HK-2 (cell line): ENCODE measurements around the gene HPGDS.
"Not testable (repeated sequence)": the region's sequence is repeated elsewhere in the genome, so short reads cannot be mapped to it uniquely, and the experiment has no call there.

Source experiments
- DNase-seq: peaks from one replicate; pipeline ENCODE4 v3.0.0-alpha.2; 2018; ENCODE audit not compliant: unreplicated experiment

Gene HPGDS

DNA sequence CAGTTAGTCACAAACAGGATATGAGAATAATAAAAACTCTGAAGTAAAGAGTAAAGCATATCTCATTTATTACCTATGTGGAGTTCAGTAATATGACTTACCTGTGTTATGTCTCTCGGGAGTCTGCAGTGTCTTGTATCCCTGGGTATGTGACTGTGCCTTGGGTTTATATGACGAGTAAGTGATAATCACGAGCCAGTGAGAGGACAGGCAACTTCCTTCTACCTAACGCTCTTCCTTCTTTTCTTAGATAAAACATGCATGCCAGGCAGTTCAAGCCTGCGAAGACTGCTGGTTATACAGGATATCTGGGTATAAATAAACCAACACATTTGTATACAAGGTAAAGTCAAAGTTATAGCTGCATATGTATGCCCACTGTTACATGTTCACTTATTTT, at the start of gene HPGDS:
Gene HPGDS, minus strand, starts transcription at position 143 of the 400 bp plus-strand sequence. CDS start 8,207 bp downstream, outside the sequence.
- no peak for DNase-seq

DNA sequence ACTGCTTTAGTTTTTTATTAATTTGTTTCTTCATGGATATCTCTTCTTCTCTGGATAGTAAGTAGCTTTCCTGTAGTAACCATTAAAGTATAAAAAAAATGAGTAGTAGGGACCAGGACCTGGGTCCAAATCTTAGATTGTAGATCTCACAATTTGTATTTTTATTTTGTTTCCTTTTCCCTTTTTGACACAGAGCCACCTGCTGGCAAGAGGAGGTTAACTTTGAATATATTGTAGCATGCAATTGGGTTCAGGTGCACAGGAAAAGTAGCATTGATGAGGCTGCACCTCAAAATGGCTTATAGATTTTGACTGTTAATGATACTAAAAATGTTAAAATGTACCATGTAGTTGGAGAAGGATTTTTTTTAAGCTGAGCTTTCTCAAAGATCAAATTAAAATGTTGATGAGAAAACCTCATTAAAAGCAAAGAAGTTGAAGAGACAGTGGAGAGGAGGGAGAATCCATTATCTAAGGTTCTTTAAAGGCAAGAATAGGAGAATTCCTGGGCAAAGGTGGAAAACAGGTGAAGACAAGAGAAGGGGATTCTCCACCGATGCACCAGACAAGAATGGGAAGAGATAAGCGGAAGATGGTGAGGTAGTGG, 48.3 kb upstream of the HPGDS start:
- DNase-seq: no peak

DNA sequence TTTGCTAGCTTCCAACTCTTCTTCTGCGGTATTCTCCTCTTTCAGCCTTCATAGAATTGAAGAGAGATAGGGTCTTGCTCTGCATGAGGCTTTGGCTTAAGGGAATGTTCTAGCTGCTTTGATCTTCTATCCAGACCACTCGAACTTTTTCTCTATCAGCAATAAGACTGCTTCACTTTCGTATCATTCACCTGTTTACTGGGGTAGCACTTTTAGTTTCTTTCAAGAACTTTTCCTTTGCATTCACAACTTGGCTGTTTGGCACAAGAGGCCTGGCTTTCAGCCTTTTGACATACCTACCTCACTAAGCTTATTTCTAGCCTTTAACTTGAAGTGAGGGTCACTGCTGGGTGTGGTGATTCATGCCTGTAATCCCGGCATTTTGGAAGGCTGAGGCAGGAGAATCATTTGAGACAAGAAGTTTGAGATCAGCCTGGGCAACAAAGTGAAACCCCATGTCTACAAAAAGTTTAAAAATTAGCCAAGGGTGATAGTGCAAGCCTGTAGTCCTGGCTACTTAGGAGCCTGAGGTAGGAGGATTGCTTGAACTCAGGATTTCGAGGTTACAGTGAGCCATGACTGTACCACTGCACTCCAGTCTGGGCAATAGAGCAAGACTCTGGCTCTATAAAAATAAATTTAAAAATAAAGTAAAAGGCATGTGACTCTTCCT, 47.1 kb upstream of the HPGDS start:
- no peak for DNase-seq

DNA sequence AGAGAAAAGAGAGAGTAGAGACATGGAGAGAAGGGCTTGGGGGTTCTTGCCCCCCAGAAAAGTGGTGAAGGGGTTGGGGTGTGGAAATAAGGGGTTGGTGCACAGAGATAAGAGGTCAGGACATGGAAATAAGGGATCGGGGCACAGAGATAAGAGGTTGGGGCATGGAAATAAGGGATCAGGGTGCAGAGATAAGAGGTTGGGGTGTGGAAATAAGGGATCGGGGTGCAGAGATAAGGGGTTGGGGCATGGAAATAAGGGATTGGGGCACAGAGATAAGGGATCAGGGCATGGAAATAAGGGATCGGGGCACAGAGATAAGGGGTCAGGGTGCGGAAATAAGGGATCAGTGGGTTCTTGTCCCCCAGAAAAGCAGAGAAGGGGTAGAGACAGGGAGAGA, 45.3 kb upstream of the HPGDS start:
- DNase-seq: not testable (repeated sequence)

DNA sequence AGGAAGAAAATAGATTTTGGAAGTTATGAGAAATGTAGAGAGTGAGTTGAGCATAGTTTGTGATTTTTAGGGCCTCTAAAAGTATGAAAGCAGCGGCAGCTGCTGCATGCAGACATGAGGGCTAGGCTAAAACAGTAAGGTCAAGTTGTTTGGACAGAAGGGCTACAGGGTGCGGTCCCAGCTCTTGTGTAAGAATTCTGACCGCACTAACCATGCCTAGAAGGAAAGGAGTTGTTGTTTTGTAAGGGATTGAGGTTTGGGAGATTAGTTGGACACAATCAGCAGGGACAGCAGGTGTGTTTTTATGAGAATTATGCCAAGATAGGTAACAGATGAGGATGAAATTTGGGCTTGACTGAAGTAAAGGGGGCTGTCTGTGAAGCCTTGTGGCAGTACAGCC, 42.8 kb upstream of the HPGDS start:
- DNase-seq: not testable (repeated sequence)

DNA sequence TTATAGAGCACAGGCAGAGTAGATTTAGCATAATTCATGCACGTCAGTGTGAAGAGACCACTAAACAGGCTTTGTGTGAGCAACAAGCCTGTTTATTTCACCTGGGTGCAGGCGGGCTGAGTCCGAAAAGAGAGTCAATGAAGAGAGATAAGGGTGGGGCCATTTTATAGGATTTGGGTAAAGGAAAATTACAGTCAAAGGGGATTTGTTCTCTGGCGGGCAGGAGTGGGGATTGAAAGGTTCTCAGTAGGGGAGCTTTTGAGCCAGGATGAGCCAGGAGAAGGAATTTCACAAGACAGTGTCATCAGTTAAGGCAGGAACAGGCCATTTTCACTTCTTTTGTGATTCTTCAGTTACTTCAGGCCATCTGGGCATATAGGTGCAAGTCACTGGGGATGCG, 40.3 kb upstream of the HPGDS start:
- not testable (repeated sequence) for DNase-seq

DNA sequence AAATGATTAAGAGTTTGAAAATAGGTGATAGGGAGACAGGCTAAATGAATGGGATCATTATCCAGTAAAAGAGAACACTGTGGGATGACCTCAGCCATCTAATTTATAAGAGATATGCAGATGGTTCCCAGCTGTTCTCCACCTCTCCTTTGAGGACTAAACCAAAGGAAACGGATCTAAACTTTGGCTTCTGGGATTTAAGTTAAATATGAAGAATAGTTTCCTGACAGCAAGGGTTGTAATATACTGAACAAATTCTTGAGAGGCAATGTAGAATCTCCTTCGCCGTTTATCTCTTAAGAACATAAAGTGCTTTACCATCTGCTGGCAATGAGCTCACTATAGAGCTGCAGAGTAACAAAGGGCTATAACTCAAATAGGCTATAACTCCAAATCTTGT, 35.4 kb upstream of the HPGDS start:
- no peak for DNase-seq

DNA sequence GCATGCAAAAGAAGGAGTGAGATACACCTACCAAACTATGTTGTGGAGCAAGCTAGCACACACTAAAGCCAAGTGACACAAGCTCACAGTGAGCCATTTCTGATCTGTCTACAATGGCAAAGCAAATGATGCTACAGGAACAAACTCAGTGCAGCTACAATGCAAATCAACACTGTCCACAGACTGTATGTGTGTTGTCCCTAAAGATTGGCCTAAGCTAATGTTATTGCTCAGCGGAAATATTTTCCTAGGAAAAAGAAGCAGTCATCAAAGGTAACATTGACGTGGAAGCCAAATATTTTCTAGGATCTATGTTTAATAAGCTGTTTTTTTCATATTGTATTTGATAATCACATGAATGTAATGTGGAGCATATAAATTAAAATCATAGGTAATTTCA, 34.7 kb upstream of the HPGDS start:
- no peak for DNase-seq

DNA sequence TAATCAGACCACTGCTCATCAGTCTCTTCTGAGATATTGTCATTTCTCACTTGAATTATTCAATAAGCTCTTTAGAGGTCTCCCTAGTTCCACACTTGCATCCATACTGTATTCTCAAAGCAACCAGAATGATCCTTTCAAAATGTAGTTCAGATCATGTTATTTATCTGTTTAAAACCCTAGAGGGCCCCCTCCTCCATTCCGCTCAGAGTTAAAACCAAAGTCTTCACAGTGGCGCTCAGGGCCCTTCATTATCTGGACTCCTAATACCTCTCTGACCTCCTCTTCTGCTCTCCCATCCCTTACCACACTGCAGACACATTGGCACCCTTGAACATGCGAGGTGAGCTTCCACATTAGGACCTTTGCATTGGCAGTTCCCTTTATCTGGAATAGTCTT, 32.7 kb upstream of the HPGDS start:
- DNase-seq: no peak

DNA sequence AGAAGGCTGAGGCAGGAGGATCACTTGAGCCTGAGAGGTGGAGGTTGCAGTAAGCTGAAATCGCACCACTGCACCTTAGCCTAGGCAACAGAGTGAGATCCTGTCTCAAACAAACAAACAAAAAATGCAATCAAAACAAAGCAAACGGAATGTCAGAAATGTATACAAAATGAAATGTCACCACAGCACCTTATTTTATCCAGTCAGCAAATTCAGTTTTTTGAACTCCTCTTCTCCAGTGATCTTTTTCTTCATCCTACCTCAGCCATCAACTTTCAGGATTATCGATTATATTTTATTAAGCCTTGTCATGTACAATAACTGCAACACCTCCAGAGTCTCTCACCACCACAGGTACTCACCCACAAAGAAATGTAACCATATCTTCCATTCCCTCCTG, 31.1 kb upstream of the HPGDS start:
- no peak for DNase-seq

DNA sequence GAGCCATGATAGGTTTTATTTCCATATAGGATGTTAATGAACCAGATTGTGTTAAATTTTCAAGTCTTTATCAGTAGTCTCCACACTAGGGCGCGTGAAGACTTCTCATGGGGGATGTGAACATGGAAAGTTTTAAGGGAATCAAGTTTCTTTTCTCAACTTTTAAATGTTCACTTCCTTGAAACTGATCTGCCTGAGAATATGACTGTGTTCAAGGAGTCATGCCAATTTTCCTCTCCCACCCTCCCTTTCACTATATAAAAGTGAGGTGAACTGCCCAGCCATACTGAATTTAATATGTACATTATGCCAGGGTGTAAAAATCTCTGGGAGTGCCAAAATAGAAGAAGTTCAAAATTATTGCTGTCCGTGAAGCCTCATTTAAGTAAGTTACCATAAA, 30.4 kb upstream of the HPGDS start:
- DNase-seq: no peak

DNA sequence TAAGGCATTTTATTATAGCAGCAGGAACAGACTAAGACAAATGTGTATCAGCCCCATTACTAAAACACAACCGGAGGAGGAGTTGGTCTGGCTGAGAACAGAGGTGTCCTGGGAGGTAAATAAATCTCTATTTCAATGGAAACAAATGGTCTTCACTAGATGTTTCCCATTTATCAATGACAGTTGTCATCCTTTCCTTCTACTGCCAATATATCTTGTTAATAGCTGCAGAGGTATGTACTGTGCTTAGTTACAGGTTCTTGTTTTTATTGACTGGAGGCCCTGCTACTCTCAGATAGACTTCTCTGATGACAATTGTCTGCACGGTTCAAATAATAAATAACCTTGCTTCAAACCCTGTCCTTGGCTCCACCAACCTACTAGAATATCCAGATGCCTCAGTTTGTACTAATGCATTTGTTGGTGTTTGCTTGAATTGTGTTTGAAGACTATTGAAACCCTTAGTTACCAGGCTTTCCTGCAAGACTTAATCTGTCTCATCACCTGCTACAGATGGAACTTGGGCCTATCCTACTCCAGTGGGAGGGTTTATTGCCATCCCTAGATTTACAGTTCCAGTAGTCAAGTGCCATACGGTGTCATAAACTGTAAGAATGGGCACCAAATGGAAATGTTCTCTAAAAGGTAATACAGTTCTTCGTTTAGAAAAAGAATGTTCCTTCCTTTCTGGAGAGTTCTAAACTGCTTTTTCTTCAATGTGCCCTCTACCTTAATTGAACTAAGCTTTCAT, 29.8 kb upstream of the HPGDS start:
- DNase-seq: no peak

DNA sequence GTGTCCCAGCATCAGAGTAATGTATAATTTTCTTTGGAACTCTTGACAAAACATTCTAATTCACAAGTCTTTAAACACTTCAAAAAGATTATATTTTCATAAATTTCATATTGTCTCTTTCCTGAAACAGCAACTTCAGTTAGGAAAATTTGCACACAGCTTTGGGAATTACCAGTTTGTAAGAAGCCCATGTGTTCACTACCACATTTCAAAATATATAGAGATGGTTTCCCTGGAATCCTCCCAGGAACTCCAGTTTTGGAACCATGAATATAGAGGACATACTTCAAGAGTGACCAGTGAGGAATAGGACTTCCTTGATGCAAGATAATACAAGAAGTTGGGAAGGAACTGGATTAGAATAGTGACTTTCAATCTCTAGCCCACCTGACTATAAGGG, 28.7 kb upstream of the HPGDS start:
- no peak for DNase-seq

DNA sequence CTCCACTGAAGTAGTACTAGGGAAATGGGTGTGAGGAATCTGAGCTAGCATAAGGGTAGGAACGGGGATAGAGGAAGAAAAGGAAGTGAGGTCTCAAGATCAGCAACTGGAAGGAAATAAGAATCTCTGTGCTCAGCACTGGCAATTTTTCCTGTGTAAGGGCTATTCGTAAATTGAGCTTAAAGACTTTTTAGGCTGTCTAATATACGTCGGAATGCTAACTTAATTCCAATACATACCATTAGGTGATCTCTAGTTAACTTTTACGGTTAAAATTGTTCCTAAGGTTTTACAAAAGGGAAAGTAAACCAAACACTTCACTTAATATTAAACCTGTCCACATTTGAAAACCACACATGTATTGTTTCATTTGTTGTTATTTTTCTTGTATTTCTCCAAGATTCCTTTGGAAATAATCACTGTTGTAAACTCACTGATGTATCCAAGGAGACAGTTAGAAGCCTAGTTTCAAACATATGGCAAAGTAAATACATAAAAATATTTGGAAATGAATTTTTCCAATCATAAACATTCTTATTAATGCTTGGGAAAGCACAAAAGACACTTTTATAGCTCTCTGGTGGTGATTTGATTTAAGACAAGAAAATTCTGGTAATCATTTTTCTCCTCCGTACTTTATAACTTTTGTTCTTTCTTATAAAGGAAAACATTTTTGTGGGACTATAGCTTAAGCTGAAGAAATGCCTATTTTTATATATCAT, 28.1 kb upstream of the HPGDS start:
- DNase-seq: no peak

DNA sequence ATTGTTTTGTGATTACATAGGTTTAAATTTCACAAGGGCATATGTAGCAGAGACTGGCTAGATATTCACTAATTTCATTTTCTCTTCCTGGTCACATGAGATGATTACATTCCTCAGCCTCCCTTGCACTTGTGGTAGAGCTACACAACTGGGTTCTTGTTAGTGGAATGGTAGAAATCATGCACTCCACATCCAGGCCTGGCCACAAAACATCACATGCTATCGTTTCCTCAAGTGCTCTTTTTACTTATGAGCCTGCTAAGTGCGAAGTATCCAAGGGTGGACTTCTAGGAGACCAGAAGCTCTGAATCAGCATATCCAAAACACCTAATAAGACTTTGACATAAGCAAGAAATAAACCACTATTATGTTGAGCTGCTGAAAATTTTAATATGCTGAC, 26.4 kb upstream of the HPGDS start:
- DNase-seq: no peak

DNA sequence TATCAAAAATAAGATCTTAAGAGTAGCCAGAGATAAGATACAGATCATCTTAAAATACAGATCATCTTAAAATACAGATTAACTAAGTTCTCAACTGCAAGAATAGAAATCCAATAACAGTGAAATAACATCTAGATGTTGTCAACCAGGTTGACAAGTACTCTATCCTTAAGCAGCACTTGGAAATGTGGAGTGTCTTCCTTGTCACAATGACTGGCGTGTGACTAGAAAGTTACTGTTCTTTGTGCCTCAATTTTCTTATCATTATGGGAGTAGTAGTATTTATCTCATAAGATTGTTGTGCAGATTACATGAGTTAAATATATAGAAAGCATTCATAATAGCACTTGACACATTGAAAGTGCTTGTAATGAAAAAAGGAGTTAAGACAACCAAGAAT, 25.8 kb upstream of the HPGDS start:
- DNase-seq: no peak

DNA sequence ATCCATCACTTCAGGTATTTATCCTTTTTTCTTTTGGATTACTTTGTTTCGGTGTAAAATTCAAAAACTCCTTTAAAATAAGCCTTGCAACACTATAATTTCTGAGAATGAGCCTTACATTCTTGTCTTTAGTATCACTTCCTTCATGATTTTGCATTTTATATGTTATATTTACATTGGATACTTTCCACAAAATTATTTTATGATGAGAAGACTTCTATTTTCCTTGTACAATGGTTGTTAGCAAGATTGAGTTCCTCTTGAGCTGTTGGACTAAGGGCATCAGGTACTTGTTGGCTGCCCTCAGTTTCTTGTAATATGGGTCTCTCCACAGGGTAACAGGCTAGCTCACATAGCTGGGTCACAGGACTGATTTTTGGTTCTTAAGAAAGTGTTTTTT, 22.7 kb upstream of the HPGDS start:
- no peak for DNase-seq

DNA sequence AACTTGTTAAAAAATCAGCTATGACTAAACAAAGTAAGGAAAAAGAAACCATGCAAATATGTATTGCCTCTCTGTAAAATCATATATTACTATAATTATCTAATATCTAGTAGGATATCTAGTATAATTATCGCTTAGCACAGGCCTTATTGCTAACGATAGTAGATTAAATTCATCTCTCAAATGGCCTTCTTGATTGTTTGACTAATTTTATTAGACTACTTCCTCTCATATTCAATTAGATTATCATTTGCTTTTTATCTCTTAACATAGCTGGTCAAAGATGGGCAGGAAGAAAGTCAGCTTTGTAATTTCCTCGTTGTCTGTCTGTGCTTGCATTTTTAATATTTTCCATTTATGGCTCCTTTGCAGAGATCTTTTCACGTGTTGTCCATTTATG, 21.9 kb upstream of the HPGDS start:
- DNase-seq: no peak

DNA sequence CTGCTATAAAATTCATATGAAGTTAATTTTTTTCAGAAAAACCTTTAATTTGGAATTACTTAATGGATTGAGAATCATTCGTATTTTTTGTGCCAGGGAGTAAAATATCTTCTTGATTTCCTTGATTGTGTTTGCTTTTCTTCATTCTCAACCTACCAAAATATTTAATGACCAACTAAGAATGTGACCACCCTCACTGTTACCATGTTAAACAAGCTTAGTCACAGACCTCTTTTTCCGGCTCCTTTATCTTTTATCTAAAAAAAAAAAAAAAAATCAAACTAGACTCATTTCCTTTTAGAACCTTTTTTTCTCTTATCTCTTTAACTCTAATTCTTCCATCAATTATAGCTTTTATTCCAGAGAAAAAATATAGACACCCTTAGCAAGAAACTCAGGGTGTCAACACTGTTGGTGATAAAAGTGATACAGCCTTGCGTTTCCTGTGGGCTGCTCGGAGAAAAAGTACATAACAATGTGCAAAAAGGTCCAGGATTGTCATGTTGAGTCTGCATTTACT, 20.6 kb upstream of the HPGDS start:
- no peak for DNase-seq

DNA sequence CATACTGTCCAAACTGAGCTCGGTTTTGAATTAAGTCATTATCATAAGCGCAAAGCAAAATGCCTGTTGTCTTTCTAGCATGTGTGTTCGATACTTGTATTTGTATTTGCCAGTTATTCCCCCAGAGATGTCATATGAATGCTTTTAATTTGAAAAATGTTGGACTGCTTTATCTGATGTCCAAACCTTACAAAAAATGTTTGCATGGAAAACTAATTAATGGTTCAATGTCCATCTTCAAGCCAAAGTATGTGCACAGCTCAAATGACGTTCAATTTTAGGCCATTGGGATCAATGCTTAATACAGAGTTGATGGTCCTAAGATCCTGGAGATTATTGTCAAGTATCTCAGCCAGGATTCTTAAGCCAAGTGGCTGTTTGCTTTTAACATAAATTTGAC, 17.2 kb upstream of the HPGDS start:
- DNase-seq: no peak

DNA sequence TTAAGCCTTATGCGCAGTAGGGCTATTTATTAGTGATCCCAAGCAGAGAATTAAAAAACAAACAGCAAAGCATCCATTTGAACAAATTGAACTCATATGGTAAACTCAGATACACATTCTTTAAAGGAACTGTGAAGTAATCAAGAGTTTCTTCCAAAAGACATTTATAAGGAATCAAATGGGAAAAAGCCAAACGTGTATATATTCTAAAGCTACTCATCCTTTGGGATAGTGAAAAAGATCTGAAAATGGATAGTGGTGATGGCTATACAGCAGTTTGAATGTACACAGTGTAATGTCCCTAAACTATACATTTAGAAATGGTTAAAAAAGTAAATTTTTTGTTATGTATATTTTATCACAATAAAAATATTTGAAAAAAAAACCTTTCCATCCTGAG, 16.6 kb upstream of the HPGDS start:
- DNase-seq: no peak

DNA sequence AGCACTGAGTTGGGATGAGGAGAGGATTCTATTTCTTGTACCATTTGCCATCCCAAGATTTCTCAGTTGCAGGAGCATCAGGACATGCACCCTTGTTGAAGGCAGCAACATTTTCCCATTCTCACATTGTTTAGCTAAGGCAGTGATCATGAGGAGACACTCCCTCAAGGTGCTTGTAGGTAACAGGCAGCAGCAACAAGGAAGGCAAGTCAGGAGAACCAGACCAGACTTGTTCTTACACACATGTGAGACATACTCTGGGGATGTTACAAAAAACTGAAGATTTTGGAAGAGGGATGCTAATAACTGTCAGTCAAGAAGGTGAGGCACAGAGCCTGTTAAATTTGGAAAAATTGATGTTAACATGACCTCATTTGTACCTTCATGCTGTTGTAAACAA, 15.5 kb upstream of the HPGDS start:
- DNase-seq: no peak
